Activated naive CD4-positive, alpha-beta T cell (primary cell): ENCODE data around the gene PTPN3.

Experiments
- DNase-seq, 4 experiments: peaks; one replicate each; lab custom pipeline; 2025; lab: John Stamatoyannopoulos, UW

The PTPN3 gene

GRCh38 chr9:109475526-109475925 is 22.6 kb downstream of the PTPN3 start:
- DNase-seq: no peak

DNA sequence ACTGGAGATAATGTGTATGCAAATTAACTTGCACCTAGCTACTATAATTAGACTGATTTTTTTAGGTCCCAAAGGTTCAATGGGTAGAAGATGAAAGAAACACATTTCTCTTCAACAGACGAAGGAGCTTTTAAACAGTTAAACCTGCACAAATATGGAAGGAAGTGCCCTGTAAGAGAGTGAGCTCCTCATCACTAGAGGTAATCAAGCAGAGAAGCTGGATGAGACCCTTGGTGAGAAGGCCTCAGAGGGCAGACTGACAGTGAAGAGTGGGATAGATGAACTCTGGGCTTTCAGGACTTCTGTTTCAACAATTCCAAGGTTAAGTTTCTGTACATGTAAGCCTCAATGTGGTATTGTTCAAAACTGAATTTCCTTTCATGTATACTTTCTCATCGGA is 23.2 kb downstream of the PTPN3 start:
- DNase-seq: no peak

- no peak for DNase-seq
These were observed 23.9 kb downstream of the PTPN3 start for GRCh38 chr9:109474170-109474569.

DNA sequence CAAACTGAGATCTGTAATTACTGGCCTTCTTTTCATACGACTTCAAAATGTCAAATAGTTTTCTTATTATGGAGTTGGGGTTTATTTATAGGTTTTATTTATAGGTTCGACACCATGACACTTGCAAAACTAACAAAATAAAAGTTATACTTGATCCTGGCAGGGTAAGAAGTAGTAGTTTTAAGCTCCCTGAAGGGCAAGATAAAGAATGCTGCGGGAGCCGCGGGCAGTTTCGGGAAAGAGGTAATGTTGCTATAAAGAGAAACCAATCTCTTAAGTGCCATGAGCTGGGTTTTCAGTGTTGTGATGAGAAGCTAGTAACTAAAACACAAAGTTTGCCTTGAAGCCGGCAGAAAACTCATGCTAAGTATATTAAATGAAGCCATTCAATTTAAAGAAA is 24.8 kb downstream of the PTPN3 start:
- DNase-seq: no peak

DNA sequence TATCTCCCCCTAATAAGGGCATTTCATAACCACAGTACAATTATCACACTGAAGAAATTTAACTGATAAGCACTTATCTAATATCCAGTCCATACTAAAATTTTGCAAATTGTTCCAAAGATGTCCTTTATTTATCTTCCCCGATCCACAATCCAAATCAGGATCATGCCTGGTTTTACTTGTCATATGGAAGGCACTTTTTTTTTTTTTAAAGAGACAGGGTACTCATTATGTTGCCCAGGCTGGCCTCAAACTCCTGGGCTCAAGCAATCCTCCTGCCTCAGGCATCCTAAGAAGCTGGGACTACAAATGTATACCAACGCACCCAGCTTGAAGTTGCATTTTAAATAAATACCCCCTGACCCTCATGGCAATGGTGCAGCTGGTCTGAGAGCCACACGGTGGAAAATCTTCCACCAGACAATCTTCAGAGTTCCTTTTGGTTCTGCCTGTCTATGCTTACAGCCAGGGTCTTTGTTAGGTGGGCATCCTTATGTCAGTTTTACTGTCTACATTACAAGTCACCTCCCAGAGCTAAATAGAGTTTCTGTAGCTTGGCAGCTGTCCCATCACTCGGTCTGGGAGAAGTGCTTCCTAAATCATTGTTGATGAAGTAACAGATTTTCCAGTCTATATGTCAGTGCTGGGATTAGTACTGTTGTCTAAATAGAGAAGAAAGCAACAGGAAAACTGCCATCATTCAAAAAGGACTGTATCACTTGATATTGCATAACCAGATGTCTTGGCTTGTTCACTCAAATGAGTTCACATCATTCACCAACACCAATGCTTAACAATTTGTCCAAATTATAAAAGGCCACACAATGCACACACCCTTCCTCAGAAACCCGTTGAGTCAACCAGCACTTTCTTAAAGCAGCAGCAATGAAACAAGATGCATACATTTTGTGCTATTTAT is 26.4 kb downstream of the PTPN3 start:
- DNase-seq: no peak

- peak in 3 of 4 experiments; percentile 2 to 6 (median 2) for DNase-seq
These were observed 28.3 kb downstream of the PTPN3 start for GRCh38 chr9:109469646-109470358.

DNA sequence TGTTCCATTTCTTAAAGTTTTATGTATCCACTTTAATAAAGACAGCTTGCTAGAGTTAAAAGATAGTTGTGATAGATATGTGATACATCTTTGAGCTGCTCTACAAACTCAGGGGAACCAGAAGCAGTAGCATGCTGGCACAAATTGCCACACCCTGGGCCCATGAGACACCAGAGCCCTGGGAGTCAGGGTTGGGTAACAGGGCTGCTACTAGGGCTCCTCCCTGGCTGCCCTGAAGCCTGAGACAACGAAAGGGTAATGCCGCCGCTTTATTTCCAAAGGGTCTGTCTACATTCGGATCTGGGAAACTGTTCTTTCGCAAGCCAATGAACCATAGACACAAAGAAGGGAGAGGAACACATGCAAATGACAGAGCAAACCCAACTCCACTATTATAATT is 29.2 kb downstream of the PTPN3 start:
- DNase-seq: no peak

GRCh38 chr9:109467936-109468335 is 30.2 kb downstream of the PTPN3 start:
- no peak for DNase-seq

- DNase-seq: no peak
These were observed 31.2 kb downstream of the PTPN3 start for GRCh38 chr9:109466623-109467590.

- no peak for DNase-seq
These were observed 34.0 kb downstream of the PTPN3 start for GRCh38 chr9:109463924-109464625.

GRCh38 chr9:109460576-109460975 is 37.5 kb downstream of the PTPN3 start:
- no peak for DNase-seq

DNA sequence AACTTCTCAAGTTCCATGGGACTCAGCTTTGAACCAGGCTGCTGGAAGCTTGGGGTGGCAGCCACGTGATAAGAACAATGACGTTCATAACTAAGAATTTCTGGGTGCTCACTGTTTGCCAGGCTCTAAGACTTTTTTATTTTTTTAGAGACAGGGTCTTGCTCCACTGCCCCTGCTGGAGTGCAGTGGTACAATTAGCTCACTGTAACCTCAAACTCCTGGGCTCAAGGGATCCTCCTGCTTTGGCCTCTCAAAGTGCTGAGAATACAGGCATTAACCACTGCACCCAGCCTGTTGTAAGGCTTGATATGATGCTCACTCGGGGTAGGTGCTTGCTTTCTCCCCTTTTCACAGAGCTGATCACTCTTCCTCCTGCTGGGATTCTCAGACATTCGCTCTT is 38.7 kb downstream of the PTPN3 start:
- no peak for DNase-seq

- DNase-seq: no peak
These were observed 39.5 kb downstream of the PTPN3 start for GRCh38 chr9:109458453-109459211.

- DNase-seq: no peak
These were observed 41.3 kb downstream of the PTPN3 start for GRCh38 chr9:109456811-109457210.

DNA sequence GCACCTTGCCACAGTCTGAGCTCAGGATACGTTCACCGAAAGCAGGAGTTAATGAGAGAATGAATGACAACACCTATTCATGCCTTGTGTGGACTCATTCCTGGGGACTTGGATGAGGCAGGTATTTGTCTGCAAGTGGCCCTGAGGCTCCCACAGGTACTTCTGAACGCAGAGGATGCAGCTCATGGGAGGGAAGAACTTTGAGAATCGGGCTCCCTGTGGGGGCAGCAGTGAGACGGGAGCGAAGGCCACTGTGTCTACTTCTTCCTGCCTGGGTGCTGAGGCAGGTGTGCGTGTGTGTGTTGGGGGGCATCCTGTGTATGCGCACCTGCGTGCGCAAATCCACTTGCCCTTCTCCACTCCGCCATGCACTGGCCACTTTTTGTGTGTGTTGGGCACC is 42.2 kb downstream of the PTPN3 start:
- no peak for DNase-seq

DNA sequence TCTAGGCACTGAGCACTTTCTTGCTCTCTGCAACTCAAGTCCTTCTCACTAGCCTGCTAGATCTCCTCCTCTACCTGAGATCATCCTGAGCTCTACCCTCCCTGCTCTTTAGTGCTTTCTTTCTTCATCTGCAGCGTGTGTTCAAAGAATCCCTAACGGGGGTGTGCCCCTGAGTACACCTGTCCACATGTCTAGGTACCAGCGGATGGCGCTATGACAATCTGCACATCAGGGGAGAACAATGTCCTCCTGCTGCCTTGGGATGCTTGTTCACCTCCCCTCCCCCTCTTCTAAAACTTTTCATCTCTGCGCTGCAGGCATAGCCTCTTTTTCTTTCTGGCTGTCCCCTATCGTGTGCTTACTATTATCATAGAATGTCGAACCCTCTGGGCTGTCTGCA is 42.7 kb downstream of the PTPN3 start:
- no peak for DNase-seq

DNA sequence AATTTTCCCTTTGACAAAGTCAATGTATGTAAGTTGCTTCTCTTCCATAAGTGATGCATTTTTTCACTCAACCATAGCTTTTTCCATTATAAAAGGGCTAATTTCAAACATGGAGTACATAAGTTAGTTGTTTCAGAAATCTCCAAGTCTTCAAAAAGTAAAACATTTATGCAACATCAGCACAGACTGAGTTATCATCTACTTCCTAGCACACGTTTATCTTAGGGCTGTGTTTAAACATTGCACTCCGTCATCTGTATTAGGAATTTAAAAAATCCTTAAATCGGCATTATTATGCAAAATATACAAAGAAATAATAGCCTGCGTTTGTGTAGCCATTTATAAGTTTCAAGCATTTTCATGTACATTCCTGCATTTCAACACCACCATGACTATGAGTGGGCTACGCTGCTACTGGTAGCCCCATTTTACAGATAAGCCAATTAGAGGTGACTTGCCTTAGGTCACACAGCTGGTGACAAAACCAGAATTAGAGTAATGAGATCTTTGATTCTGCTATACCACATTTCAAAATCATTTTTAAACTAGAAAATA is 43.4 kb downstream of the PTPN3 start:
- no peak for DNase-seq

DNA sequence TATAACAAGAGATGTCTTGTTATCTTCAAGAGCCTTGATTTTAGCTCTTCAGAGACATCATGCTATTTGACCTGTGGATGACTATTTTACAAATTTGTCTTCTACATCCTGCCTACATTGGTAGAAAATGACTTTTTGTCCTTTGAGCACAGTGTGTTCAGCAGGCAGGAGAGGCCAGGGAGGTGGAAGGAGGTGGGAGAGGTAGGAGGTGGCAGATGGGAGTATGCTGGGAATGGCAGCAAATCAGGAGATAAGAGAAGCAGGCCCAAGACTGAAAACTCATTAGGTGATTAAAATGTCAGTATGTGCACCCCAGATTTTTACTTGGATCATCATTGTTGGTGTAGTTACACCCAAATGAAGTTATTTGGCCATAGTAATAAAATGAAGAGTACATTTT is 44.1 kb downstream of the PTPN3 start:
- no peak for DNase-seq

GRCh38 chr9:109453210-109453842 is 44.8 kb downstream of the PTPN3 start:
- DNase-seq: no peak

DNA sequence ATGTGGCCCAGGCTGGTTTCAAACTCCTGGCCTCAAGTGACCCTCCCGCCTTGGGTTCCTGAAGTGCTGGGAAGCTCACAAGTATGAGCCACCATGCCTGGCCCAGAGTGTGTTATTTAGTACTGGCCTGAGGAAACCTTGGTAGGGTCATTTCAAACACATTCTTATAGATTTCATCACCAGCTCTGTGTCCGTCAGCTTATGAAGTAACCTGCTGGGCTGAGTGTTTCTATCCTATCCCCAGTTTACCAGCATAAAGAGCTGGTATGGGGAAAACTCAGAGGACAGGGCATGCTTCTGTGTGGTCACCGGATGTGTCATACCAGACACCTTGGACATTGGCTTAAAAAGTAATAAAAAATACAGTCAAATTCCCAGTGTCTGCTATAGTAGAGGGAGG is 45.3 kb downstream of the PTPN3 start:
- DNase-seq: no peak
